Glutamatergic neuron (in vitro differentiated cells): Measurements from ENCODE around the gene SPOCK1. TPM values are rescaled to one million over a fixed set of nuclear protein-coding genes. Genes with fewer than 3 reads are reported as not detected.

Source experiments
- DNase-seq: peaks from one replicate; pipeline ENCODE4 v3.0.0; 2022
- H3K27ac Mint-ChIP-seq: one replicate; pipeline ENCODE4 v1.8.0; 2020; ENCODE audit warnings: mild to moderate bottlenecking, mixed read lengths, inconsistent platforms; ENCODE audit not compliant: unreplicated experiment
- H3K27me3 Mint-ChIP-seq: one replicate; pipeline ENCODE4 v1.8.0; 2020; ENCODE audit warnings: mild to moderate bottlenecking, moderate library complexity, mixed read lengths, inconsistent platforms; ENCODE audit not compliant: unreplicated experiment
- H3K36me3 Mint-ChIP-seq: one replicate; pipeline ENCODE4 v1.8.0; 2020; ENCODE audit warnings: mild to moderate bottlenecking, mixed read lengths, inconsistent platforms; ENCODE audit not compliant: unreplicated experiment
- H3K4me1 Mint-ChIP-seq: one replicate; pipeline ENCODE4 v1.8.0; 2020; ENCODE audit warnings: mild to moderate bottlenecking, low read depth, mixed read lengths, inconsistent platforms; ENCODE audit not compliant: unreplicated experiment
- H3K4me3 Mint-ChIP-seq: one replicate; pipeline ENCODE4 v1.8.0; 2020; ENCODE audit warnings: mild to moderate bottlenecking, mixed read lengths, inconsistent platforms; ENCODE audit not compliant: unreplicated experiment
- H3K9me3 Mint-ChIP-seq: one replicate; pipeline ENCODE4 v1.8.0; 2020; ENCODE audit warnings: mild to moderate bottlenecking, moderate library complexity, mixed read lengths, inconsistent platforms; ENCODE audit not compliant: unreplicated experiment
- total RNA-seq: library from RNA; stranded (reverse); fragmentation: NEBNext Ultra II Directional; extraction: Animal tissue kit (Norgen Biotek cat#: 25700); gene quantifications from one replicate; pipeline ENCODE4 v1.2.1, GENCODE V29; 2021; ENCODE audit not compliant: unreplicated experiment
- TF ChIP-seq, protein P1 (sequence below): fragments of 200-600 bp; sonication (generic); IDR thresholded peaks from one replicate; pipeline ENCODE4 v1.5.0; 2021; ENCODE audit not compliant: partially characterized antibody, unreplicated experiment

The SPOCK1 gene
- total RNA-seq, 1 donor from 2014 or later = 25.4 TPM

DNA sequence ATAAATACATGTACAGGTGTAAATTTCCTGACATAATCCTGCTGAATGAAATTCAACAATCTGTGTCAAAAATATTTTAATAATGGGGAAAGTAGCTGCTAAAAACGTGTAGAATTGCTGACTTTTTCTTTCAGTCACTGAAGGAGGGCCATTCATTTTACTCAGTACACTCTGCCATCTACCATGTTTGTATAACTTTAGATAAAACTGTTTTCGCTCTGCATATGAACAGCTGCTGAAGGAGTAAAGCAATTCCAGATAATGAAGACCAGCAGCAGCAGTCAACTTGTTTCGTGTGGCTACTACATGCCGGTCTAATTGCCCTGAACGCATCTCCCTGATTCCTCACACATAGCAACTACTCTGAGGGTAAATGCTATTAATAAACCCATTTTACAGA lies 380.5 kb downstream of the SPOCK1 start:
- Mint-ChIP-seq H3K9me3 (no peaks in the 10 kb centered on the region), H3K4me3 (no peak overlapping the region), H3K4me1 (no peaks in the 10 kb centered on the region), H3K36me3 (no peaks in the 10 kb centered on the region), H3K27ac (no peak overlapping the region), H3K27me3 (no peaks in the 10 kb centered on the region)
- no peak for DNase-seq
- TF ChIP-seq, protein P1, sequence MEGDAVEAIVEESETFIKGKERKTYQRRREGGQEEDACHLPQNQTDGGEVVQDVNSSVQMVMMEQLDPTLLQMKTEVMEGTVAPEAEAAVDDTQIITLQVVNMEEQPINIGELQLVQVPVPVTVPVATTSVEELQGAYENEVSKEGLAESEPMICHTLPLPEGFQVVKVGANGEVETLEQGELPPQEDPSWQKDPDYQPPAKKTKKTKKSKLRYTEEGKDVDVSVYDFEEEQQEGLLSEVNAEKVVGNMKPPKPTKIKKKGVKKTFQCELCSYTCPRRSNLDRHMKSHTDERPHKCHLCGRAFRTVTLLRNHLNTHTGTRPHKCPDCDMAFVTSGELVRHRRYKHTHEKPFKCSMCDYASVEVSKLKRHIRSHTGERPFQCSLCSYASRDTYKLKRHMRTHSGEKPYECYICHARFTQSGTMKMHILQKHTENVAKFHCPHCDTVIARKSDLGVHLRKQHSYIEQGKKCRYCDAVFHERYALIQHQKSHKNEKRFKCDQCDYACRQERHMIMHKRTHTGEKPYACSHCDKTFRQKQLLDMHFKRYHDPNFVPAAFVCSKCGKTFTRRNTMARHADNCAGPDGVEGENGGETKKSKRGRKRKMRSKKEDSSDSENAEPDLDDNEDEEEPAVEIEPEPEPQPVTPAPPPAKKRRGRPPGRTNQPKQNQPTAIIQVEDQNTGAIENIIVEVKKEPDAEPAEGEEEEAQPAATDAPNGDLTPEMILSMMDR = no peak

DNA sequence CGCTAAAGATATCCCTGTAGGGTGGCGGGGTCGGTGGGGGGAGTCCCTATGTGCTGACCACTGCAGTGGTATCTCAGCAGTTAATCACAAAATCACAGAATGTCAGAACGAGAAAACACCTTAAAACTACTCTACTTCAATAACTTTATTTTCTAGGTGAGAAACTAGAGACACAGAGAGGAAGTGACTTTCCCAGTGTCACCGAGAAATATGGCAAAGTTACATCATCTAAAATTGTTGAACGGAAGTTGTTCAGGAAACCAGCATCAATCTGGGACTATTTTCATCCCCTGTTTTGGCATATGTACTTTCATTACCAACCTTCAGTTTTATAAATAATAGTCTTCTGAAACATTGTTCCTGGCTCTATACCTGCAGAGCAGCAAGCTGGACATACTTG lies 384.0 kb downstream of the SPOCK1 start:
- Mint-ChIP-seq H3K4me1 (no peaks in the 10 kb centered on the region), H3K9me3 (no peaks in the 10 kb centered on the region), H3K36me3 (no peaks in the 10 kb centered on the region), H3K4me3 (no peak overlapping the region), H3K27me3 (peaks cover 2% of the 10 kb centered on the region), H3K27ac (no peak overlapping the region)
- no peak for DNase-seq
- TF ChIP-seq, protein P1 = no peak

DNA sequence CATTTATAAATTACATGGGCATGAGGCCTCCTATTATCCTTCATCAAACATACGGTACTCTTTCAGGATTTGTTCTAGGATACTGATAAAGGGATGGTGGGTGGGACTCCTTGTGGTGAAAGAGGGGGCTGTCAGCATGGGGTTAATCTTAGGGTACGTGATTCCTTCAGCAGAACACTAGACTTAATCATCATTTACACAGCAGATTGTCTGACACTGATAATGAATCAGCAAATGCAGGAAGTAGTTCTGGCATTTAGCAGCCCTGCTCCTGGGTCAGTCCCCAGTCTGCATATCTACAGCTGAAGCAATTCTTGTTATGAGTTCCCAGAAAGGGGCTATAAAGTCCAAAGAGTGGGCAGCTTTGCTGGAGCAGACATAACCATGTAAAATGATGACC lies 384.6 kb downstream of the SPOCK1 start:
- Mint-ChIP-seq H3K27ac (no peak overlapping the region), H3K4me1 (no peaks in the 10 kb centered on the region), H3K27me3 (peaks cover 4% of the 10 kb centered on the region), H3K36me3 (no peaks in the 10 kb centered on the region), H3K4me3 (no peak overlapping the region), H3K9me3 (peaks cover 1% of the 10 kb centered on the region)
- TF ChIP-seq, protein P1 = no peak
- no peak for DNase-seq

DNA sequence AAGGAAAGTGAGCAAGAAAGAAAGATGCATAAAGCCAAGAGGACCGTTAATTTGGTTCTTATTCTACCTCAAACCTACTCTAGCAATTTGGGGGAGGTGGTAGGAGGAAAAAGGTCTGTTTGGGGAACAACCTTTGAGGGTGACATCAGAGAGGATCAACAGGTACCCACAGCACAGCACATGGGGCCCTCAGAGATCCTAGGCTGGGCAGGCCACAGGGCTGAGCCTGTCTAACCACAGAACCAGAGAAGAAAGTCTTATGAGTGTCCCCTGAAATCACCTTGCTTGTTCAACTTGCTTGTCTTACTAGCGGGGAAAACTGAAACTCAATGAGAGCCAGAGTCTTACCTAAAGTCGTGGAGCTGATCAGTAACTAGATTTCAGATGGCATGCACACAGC lies 385.2 kb downstream of the SPOCK1 start:
- TF ChIP-seq, protein P1 = no peak
- no peak overlapping the region for H3K4me3 Mint-ChIP-seq
- H3K9me3 Mint-ChIP-seq = peaks cover 2% of the 10 kb centered on the region
- no peak overlapping the region for H3K27ac Mint-ChIP-seq
- H3K4me1 Mint-ChIP-seq = no peaks in the 10 kb centered on the region
- H3K27me3 Mint-ChIP-seq = peaks cover 4% of the 10 kb centered on the region
- no peak for DNase-seq
- no peaks in the 10 kb centered on the region for H3K36me3 Mint-ChIP-seq

DNA sequence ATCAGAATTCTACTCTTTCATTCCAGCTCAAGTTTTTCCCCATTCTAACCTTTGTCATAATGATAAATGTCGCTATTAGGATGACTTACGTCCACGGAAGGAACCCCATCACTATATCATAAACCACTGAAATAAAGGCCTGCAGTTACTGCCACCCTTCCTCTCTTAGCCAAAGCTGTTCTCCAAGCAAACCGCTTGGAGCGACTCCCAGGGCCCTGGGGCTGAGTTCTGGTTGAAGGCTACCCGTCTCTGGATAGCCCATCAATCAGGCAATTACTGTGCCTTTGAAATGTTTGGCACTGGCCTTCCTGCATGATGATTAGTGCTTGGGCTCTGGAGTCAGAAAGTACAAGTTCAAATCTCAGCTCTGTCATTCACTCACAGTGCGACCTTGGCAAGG lies 386.0 kb downstream of the SPOCK1 start:
- TF ChIP-seq, protein P1 = no peak
- Mint-ChIP-seq H3K27ac (no peak overlapping the region), H3K4me3 (no peak overlapping the region), H3K9me3 (peaks cover 2% of the 10 kb centered on the region), H3K4me1 (no peaks in the 10 kb centered on the region), H3K36me3 (no peaks in the 10 kb centered on the region), H3K27me3 (peaks cover 4% of the 10 kb centered on the region)
- DNase-seq = no peak
